GM12878 (cell line): ENCODE results near the gene RETN. TPM values are rescaled to one million over a fixed set of nuclear protein-coding genes. Genes with fewer than 3 reads are reported as not detected.

ENCODE experiments used
- ASH2L ChIP-seq: fragments of 300-600, 200-600 bp; sonication (generic); IDR thresholded peaks from 2 replicates; pipeline ENCODE4 v1.6.1; 2017; ENCODE audit warnings: low read depth, mild to moderate bottlenecking, borderline replicate concordance
- ATF3 ChIP-seq: IDR thresholded peaks from 2 replicates; pipeline ENCODE4 v1.6.1; 2011; ENCODE audit warnings: low read depth, mild to moderate bottlenecking, low read length, moderate library complexity, borderline replicate concordance; ENCODE audit errors: extremely low read depth
- BMI1 ChIP-seq: fragments of 450-650 bp; IDR thresholded peaks from 2 replicates; pipeline ENCODE4 v1.6.1; 2016; ENCODE audit warnings: mild to moderate bottlenecking, moderate library complexity, borderline replicate concordance
- CEBPB ChIP-seq, 2 experiments: fragments of 150-350 bp in 1 of 2; IDR thresholded peaks; 2 replicates each; pipeline ENCODE4 v1.6.1; 2012 to 2014; ENCODE audit warnings: low read depth in 2 of 2, low read length in 2 of 2, borderline replicate concordance in 1 of 2, inconsistent platforms in 1 of 2
- CEBPZ ChIP-seq: fragments of 150-350 bp; IDR thresholded peaks from 2 replicates; pipeline ENCODE4 v1.6.1; 2016; ENCODE audit warnings: low read depth, low read length
- EZH2 ChIP-seq: IDR thresholded peaks from 2 replicates; pipeline ENCODE4 v1.6.1; 2012; ENCODE audit warnings: low read depth, mild to moderate bottlenecking, control low read depth, inconsistent platforms, low read length, borderline replicate concordance; ENCODE audit not compliant: control insufficient read depth
- HCFC1 ChIP-seq: fragments of 150-350 bp; IDR thresholded peaks from 2 replicates; pipeline ENCODE4 v1.6.1; 2014; ENCODE audit warnings: low read length
- HSF1 ChIP-seq: fragments of 150-350 bp; IDR thresholded peaks from 2 replicates; pipeline ENCODE4 v1.6.1; 2014; ENCODE audit warnings: mild to moderate bottlenecking, low read depth, low read length
- IKZF1 ChIP-seq: fragments of 450-650 bp; conservative IDR thresholded peaks from 2 replicates; pipeline ENCODE4 v1.6.1; 2017; ENCODE audit warnings: antibody characterized with exemption, mild to moderate bottlenecking
- KAT2A ChIP-seq: conservative IDR thresholded peaks from 2 replicates; pipeline ENCODE4 v1.6.1; 2011; ENCODE audit warnings: low read depth, low read length; ENCODE audit not compliant: control insufficient read depth
- KDM1A ChIP-seq: fragments of 200-600 bp; sonication (generic); IDR thresholded peaks from 2 replicates; pipeline ENCODE4 v1.6.1; 2016; ENCODE audit warnings: borderline replicate concordance
- MEF2B ChIP-seq: fragments of 450-650 bp; IDR thresholded peaks from 2 replicates; pipeline ENCODE4 v1.6.1; 2018; ENCODE audit warnings: mild to moderate bottlenecking, moderate library complexity; ENCODE audit not compliant: partially characterized antibody, poor library complexity, severe bottlenecking
- MTA2 ChIP-seq: fragments of 450-650 bp; IDR thresholded peaks from 2 replicates; pipeline ENCODE4 v1.6.1; 2016; ENCODE audit warnings: low read depth, mild to moderate bottlenecking, moderate library complexity
- MXI1 ChIP-seq: fragments of 150-350 bp; IDR thresholded peaks from 2 replicates; pipeline ENCODE4 v1.6.1; 2011; ENCODE audit warnings: low read depth, mild to moderate bottlenecking, inconsistent platforms, low read length, improper control_type of control experiment
- NKRF ChIP-seq: fragments of 450-650 bp; conservative IDR thresholded peaks from 2 replicates; pipeline ENCODE4 v1.6.1; 2017; ENCODE audit warnings: mild to moderate bottlenecking, moderate library complexity
- POLR2AphosphoS2 ChIP-seq: IDR thresholded peaks from 2 replicates; pipeline ENCODE4 v1.6.1; 2011; ENCODE audit warnings: low read depth, mild to moderate bottlenecking, low read length, improper control_type of control experiment, moderate library complexity
- RBBP5 ChIP-seq: fragments of 200-600 bp; sonication (generic); conservative IDR thresholded peaks from 2 replicates; pipeline ENCODE4 v1.6.1; 2016
- SIN3A ChIP-seq: IDR thresholded peaks from 2 replicates; pipeline ENCODE4 v1.6.1; 2012; ENCODE audit warnings: low read depth, low read length, improper control_type of control experiment
- SMAD5 ChIP-seq: IDR thresholded peaks from 2 replicates; pipeline ENCODE4 v1.6.1; 2016; ENCODE audit warnings: antibody characterized with exemption, low read depth
- SP1 ChIP-seq: IDR thresholded peaks from one replicate; pipeline ENCODE4 v1.6.1; 2011; ENCODE audit warnings: low read depth, low read length
- TCF7 ChIP-seq: IDR thresholded peaks from 2 replicates; pipeline ENCODE4 v1.6.1; 2014; ENCODE audit warnings: antibody characterized with exemption, borderline replicate concordance
- USF2 ChIP-seq: IDR thresholded peaks from 2 replicates; pipeline ENCODE4 v1.6.1; 2011; ENCODE audit warnings: low read depth, low read length, improper control_type of control experiment, borderline replicate concordance
- polyA plus RNA-seq, 11 experiments: library from polyadenylated mRNA; depleted of rRNA in 4 of 11; unstranded in 6 of 11; stranded (reverse) in 5 of 11; fragments of >200 nt; fragmentation: Nextera tagmentation in 4 of 11; fragmentation: Illumina TruSeq in 1 of 11; extraction: Ambion mirVana in 4 of 11; extraction: Trizol in 1 of 11; gene quantifications; 1 replicate in 1 of 11; 2 replicates in 10 of 11; pipeline versions ENCODE4 v1.2.1 to v1.2.3, GENCODE V29; 2011 to 2016; ENCODE audit warnings: inconsistent platforms in 2 of 11, missing spikeins in 2 of 11, low read depth in 1 of 11
- total RNA-seq, 4 experiments: library from RNA; depleted of rRNA in 3 of 4; stranded (reverse); fragments of >200 nt in 3 of 4; fragmentation: Illumina TruSeq in 1 of 4; extraction: Trizol in 1 of 4; gene quantifications; 2 replicates each; pipeline versions ENCODE4 v1.2.1 to v1.2.3, GENCODE V29; 2013 to 2021

The RETN gene
- total and polyA plus RNA-seq, 10 of the 15 experiments (the other 5 are each of a cell fraction or from before 2014, with no cell fraction given) = 0.26 TPM; not detected in 9

- peak; percentile 61; the same call in 1 of the 2 replicates for TF ChIP-seq CEBPZ
- no peak for TF ChIP-seq RBBP5
- TF ChIP-seq NKRF = peak; percentile 63; the same call in 1 of the 2 replicates
- no peak for TF ChIP-seq KAT2A
- TF ChIP-seq MTA2 = no peak
- TF ChIP-seq CEBPB (IDR thresholded peaks at IDR 0.05; ENCODE audit: borderline replicate concordance in 1 of 2, low read depth in 2 of 2, low read length in 2 of 2) = no peak
- no peak for TF ChIP-seq BMI1
- peak; percentile 99 for TF ChIP-seq SP1
- TF ChIP-seq KDM1A = no peak
- TF ChIP-seq POLR2AphosphoS2 = no peak; the same call in 1 of the 2 replicates
- TF ChIP-seq ASH2L = no peak
- TF ChIP-seq SMAD5 = no peak
- no peak for TF ChIP-seq MEF2B
- TF ChIP-seq SIN3A = peak; percentile 76
- no peak; the same call in 1 of the 2 replicates for TF ChIP-seq USF2
- peak; percentile 56; the same call in 1 of the 2 replicates for TF ChIP-seq ATF3
- TF ChIP-seq HCFC1 = peak; percentile 77
- no peak for TF ChIP-seq HSF1
- TF ChIP-seq EZH2 = no peak
- peak; percentile 65 for TF ChIP-seq IKZF1
- TF ChIP-seq TCF7 = no peak
- TF ChIP-seq MXI1 = peak; percentile 90
Observed at GRCh38 chr19:7629347-7630054, 39.3 kb upstream of the RETN start, which contains the start of the genes PET100 and XAB2 (continued).
